K562 (cell line): Measurements from ENCODE around the gene TMEM163.

Source experiments
- CHD2 ChIP-seq: IDR thresholded peaks from 2 replicates; pipeline ENCODE4 v1.6.1; 2011; ENCODE audit warnings: low read depth, low read length
- CTCF ChIP-seq, 3 experiments: IDR thresholded peaks in 2 of 3; conservative IDR thresholded peaks in 1 of 3; 2 replicates each; pipeline ENCODE4 v1.5.1; 2011 to 2012; ENCODE audit warnings: low read length in 3 of 3, mild to moderate bottlenecking in 3 of 3, control low read depth in 2 of 3, improper control_type of control experiment in 1 of 3, inconsistent platforms in 1 of 3, low read depth in 1 of 3, mixed read lengths in 1 of 3, moderate library complexity in 1 of 3; ENCODE audit not compliant: insufficient read depth in 2 of 3
- L3MBTL2 ChIP-seq: fragments of 450-650 bp; IDR thresholded peaks from 2 replicates; pipeline ENCODE4 v1.6.1; 2016; ENCODE audit warnings: mild to moderate bottlenecking, moderate library complexity
- MAFG ChIP-seq: fragments of 450-650 bp; conservative IDR thresholded peaks from 2 replicates; pipeline ENCODE4 v1.6.1; 2016; ENCODE audit warnings: missing genetic modification characterization, missing compliant biosample characterization
- POLR2A ChIP-seq: fragments of 450-650 bp; conservative IDR thresholded peaks from 2 replicates; pipeline ENCODE4 v1.6.1; 2016
- POLR2AphosphoS5 ChIP-seq: IDR thresholded peaks from 2 replicates; pipeline ENCODE4 v1.6.1; 2011; ENCODE audit warnings: mild to moderate bottlenecking, low read depth, low read length, moderate library complexity; ENCODE audit not compliant: control insufficient read depth, insufficient read depth
- SMAD1 ChIP-seq: fragments of 150-350 bp; IDR thresholded peaks from 2 replicates; pipeline ENCODE4 v1.6.1; 2014; ENCODE audit warnings: low read length, low read depth; ENCODE audit not compliant: partially characterized antibody
- STAG1 ChIP-seq: sonication (generic); formaldehyde crosslinking; IDR thresholded peaks from 2 replicates; pipeline ENCODE4 v1.5.0; 2020; ENCODE audit warnings: missing genetic modification reagents, borderline replicate concordance
- ZBTB1 ChIP-seq: sonication (generic); formaldehyde crosslinking; IDR thresholded peaks from 2 replicates; pipeline ENCODE4 v1.8.1; 2023; ENCODE audit warnings: missing genetic modification reagents, low read depth, mild to moderate bottlenecking, borderline replicate concordance
- ZBTB43 ChIP-seq: sonication (generic); formaldehyde crosslinking; IDR thresholded peaks from 2 replicates; pipeline ENCODE4 v1.8.0; 2023; ENCODE audit warnings: mild to moderate bottlenecking, missing genetic modification reagents
- ZNF699 ChIP-seq: fragments of 250-450 bp; sonication (Bioruptor Pico); IDR thresholded peaks from 2 replicates; pipeline ENCODE4 v1.8.0; 2021; ENCODE audit warnings: mild to moderate bottlenecking, moderate library complexity; ENCODE audit not compliant: insufficient replicate concordance
- TF ChIP-seq, protein P1 (sequence below): sonication (generic); formaldehyde crosslinking; IDR thresholded peaks from 2 replicates; pipeline ENCODE4 v1.9.0; 2022; ENCODE audit warnings: mild to moderate bottlenecking, missing genetic modification reagents

- TF ChIP-seq CTCF (IDR thresholded peaks at IDR 0.05 in 2 of 3, conservative IDR thresholded peaks at IDR 0.05 in 1 of 3; ENCODE audit: insufficient read depth in 2 of 3, low read depth in 1 of 3, low read length in 3 of 3) (no peak), POLR2A (no peak), ZBTB43 (no peak), L3MBTL2 (no peak), CHD2 (no peak), MAFG (no peak), ZBTB1 (CRISPR knock-in tag) (no peak), STAG1 (CRISPR knock-in tag) (no peak), POLR2AphosphoS5 (no peak), ZNF699 (no peak), SMAD1 (no peak)
- TF ChIP-seq, protein P1, sequence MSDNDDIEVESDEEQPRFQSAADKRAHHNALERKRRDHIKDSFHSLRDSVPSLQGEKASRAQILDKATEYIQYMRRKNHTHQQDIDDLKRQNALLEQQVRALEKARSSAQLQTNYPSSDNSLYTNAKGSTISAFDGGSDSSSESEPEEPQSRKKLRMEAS (CRISPR knock-in tag) = no peak
Observed at GRCh38 chr2:134416637-134417036, 302.2 kb downstream of the TMEM163 start.
